AG04450 (cell line): ENCODE measurements around the gene COA7. TPM values are rescaled to one million over a fixed set of nuclear protein-coding genes. Genes with fewer than 3 reads are reported as not detected.
A peak's percentile ranks its signal among the peaks of the same experiment; 100 is the strongest.
"Not testable (repeated sequence)": the region's sequence is repeated elsewhere in the genome, so short reads cannot be mapped to it uniquely, and the experiment has no call there.

Source experiments
- CTCF ChIA-PET: fragments of 300-600, 350-600 bp; formaldehyde crosslinking; extraction: SDS; loops from one replicate; lab custom pipeline; 2022; ENCODE audit warnings: antibody characterized with exemption, inconsistent platforms; lab: Charles Lee
- POLR2A ChIA-PET: fragments of 350-600 bp; formaldehyde crosslinking; extraction: SDS; loops from one replicate; lab custom pipeline; 2021; ENCODE audit warnings: antibody characterized with exemption, inconsistent platforms; lab: Yijun Ruan, JAX
- DNase-seq: peaks from one replicate; pipeline ENCODE4 v3.0.0-alpha.2; 2011; ENCODE audit warnings: low read depth, low spot score
- H3K27ac ChIP-seq: one replicate; pipeline ENCODE4 v1.5.1; 2012; ENCODE audit warnings: low read depth, low read length, control low read depth
- H3K27me3 ChIP-seq: one replicate; pipeline ENCODE4 v1.6.0; 2012; ENCODE audit warnings: low read length; ENCODE audit not compliant: control insufficient read depth, insufficient read depth
- H3K4me3 ChIP-seq: 2 replicates; pipeline ENCODE4 v1.5.1; 2011; ENCODE audit warnings: mild to moderate bottlenecking, low read depth, low read length, control low read depth
- H3K9me3 ChIP-seq: 2 replicates; pipeline ENCODE4 v1.5.1; 2012; ENCODE audit warnings: low read length; ENCODE audit not compliant: control insufficient read depth, insufficient read depth
- CTCF ChIP-seq: IDR thresholded peaks from 2 replicates; pipeline ENCODE4 v1.5.1; 2011; ENCODE audit warnings: low read depth, low read length, control low read depth, inconsistent platforms
- polyA plus RNA-seq: library from polyadenylated mRNA; depleted of rRNA; stranded (reverse); fragments of >200 nt; gene quantifications from 2 replicates; pipeline ENCODE4 v1.2.3, GENCODE V29; 2011

COA7 gene
- polyA plus RNA-seq, 1 experiment = 12.0 TPM

GRCh38 chr1:52723260-52723659 lies 25.1 kb upstream of the COA7 start:
- H3K27me3 ChIP-seq = no peaks in the 10 kb centered on the region
- ChIA-PET POLR2A (no interaction called here), CTCF (no interaction called here)
- H3K4me3 ChIP-seq = no peak overlapping the region
- DNase-seq = no peak
- no peaks in the 10 kb centered on the region for H3K9me3 ChIP-seq
- no peak for TF ChIP-seq CTCF
- H3K27ac ChIP-seq = no peak overlapping the region

- H3K27ac ChIP-seq, H3K27me3 ChIP-seq, H3K9me3 ChIP-seq, DNase-seq, CTCF ChIA-PET, POLR2A ChIA-PET, H3K4me3 ChIP-seq: not testable (repeated sequence)
Measured at GRCh38 chr1:52715296-52715695, 17.1 kb upstream of the COA7 start.

DNA sequence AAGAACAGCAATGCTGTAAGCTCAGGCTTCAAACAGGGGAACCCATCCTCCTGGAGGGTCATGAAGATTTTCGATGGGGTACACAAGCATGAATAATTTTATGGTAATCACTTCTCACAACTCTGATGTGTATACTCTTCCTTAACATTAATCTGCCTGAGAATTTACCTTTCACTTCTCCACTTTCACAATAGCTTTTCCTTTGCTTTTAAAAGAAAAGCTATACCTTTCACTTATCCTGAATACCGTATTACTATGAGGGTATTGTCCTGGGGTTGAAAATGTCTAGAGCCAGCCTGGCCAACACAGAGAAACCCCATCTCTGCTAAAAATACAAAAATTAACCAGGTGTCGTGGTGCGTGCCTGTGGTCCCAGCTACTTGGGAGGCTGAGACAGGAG lies 15.4 kb upstream of the COA7 start:
- CTCF ChIA-PET = no interaction called here

DNA sequence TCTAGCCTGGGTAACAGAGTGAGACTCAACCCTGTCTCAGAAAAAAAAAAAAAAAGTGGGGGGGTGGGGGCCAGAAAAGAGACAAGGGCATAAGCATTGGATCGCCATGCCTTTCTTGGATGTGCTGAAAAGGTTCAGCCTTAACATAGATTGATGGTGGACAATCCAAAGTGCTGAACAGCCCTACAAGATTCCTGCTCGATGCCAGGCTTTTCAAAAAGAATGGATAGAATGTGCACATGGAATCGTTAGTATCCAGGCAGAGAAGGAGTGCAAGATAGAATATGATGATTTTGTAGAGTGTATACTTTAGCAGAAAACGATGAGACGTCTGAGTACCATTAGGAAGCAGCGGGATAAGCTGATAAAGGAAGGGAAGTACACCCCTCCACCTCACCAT lies 10.9 kb upstream of the COA7 start:
- Histone ChIP-seq H3K27me3 (no peaks in the 10 kb centered on the region), H3K4me3 (no peak overlapping the region), H3K27ac (no peak overlapping the region), H3K9me3 (no peaks in the 10 kb centered on the region)
- POLR2A ChIA-PET = no interaction called here
- DNase-seq = no peak
- no peak for TF ChIP-seq CTCF
- CTCF ChIA-PET = no interaction called here

More for the DNA sequence above, 15.4 kb upstream of the COA7 start:
- POLR2A ChIA-PET = interaction anchor here (0.7 kb wide), 1 partner anchor 18 kb away, joined by 3 read pairs; no protein-coding TSS in a partner anchor
- DNase-seq = no peak
- Histone ChIP-seq H3K4me3 (no peak overlapping the region), H3K27ac (no peak overlapping the region), H3K27me3 (no peaks in the 10 kb centered on the region), H3K9me3 (no peaks in the 10 kb centered on the region)
- no peak for TF ChIP-seq CTCF

- Histone ChIP-seq H3K27ac (peak overlapping the region; percentile 80), H3K4me3 (no peak overlapping the region), H3K9me3 (no peaks in the 10 kb centered on the region), H3K27me3 (no peaks in the 10 kb centered on the region)
- no peak for DNase-seq
- POLR2A ChIA-PET = no interaction called here
- CTCF ChIA-PET = no interaction called here
- TF ChIP-seq CTCF = no peak
Measured at GRCh38 chr1:52707927-52708655, 9.9 kb upstream of the COA7 start.
